ENCODE results near the gene TRIM29. TPM values are rescaled to one million over a fixed set of nuclear protein-coding genes. Genes with fewer than 3 reads are reported as not detected.

Gene TRIM29
- total RNA-seq, 1 experiment from 2014 or later, result not detected

- Histone ChIP-seq H3K14ac (ENCODE audit: insufficient read depth, low read length) (no peak overlapping the region), H2BK5ac (ENCODE audit: insufficient read length, low read length) (no peak overlapping the region), H3K9me3 (ENCODE audit: control insufficient read depth, low read depth, low read length) (peaks cover 24% of the 10 kb centered on the region), H2BK12ac (ENCODE audit: insufficient read length, low read depth, low read length) (no peak overlapping the region), H3K79me2 (ENCODE audit: insufficient read depth, low read length) (no peaks in the 10 kb centered on the region), H3K18ac (ENCODE audit: insufficient read length, low read depth, low read length) (no peak overlapping the region), H2BK15ac (ENCODE audit: low read depth, low read length) (no peak overlapping the region), H3T11ph (ENCODE audit: low read length) (no peak overlapping the region), H3K27me3 (ENCODE audit: insufficient read depth, low read length) (no peaks in the 10 kb centered on the region), H4K20me1 (ENCODE audit: control insufficient read depth, insufficient read depth, insufficient read length) (no peaks in the 10 kb centered on the region), H3K9ac (ENCODE audit: extremely low read depth, insufficient read length, low read length) (no peak overlapping the region), H3K79me1 (ENCODE audit: insufficient read depth, low read depth, low read length, poor library complexity, severe bottlenecking) (no peaks in the 10 kb centered on the region), H4K91ac (ENCODE audit: insufficient read length, low read depth, low read length) (no peak overlapping the region), H3K4me2 (ENCODE audit: insufficient read depth, insufficient read length, low read length) (no peak overlapping the region), H2AFZ (ENCODE audit: low read length) (no peak overlapping the region), H2AK5ac (ENCODE audit: insufficient read length, low read length) (no peak overlapping the region), H3K4me1 (ENCODE audit: insufficient read depth, low read length) (no peaks in the 10 kb centered on the region), H2BK120ac (ENCODE audit: low read depth, low read length, poor library complexity, severe bottlenecking) (no peak overlapping the region), H3K23me2 (ENCODE audit: insufficient read length, low read depth, low read length, poor library complexity, severe bottlenecking) (no peaks in the 10 kb centered on the region), H2BK20ac (ENCODE audit: low read depth, low read length, poor library complexity, severe bottlenecking) (no peak overlapping the region), H3K23ac (ENCODE audit: insufficient read length, low read depth, low read length) (no peak overlapping the region), H3K56ac (ENCODE audit: insufficient read length, low read depth, low read length) (no peak overlapping the region), H4K8ac (replicated peaks; ENCODE audit: insufficient read length, low read depth, low read length) (no peak overlapping the region), H4K5ac (ENCODE audit: insufficient read length, low read depth, low read length) (no peak overlapping the region), H3K27ac (ENCODE audit: insufficient read length, low read depth, low read length) (no peak overlapping the region), H3K4ac (ENCODE audit: low read depth, low read length) (no peak overlapping the region)
- H3K27ac Mint-ChIP-seq, result no peak overlapping the region; a peak in 1 of 7 replicates
- DNase-seq, result peak; percentile 61
- no peak overlapping the region; a peak in 1 of 5 replicates for H3K4me3 Mint-ChIP-seq
- no CpG with 5 or more reads among the region's 18 CpGs for WGBS (ENCODE audit: extremely low coverage, insufficient read length, low lambda C conversion rate)
- TF ChIP-seq, protein P1, sequence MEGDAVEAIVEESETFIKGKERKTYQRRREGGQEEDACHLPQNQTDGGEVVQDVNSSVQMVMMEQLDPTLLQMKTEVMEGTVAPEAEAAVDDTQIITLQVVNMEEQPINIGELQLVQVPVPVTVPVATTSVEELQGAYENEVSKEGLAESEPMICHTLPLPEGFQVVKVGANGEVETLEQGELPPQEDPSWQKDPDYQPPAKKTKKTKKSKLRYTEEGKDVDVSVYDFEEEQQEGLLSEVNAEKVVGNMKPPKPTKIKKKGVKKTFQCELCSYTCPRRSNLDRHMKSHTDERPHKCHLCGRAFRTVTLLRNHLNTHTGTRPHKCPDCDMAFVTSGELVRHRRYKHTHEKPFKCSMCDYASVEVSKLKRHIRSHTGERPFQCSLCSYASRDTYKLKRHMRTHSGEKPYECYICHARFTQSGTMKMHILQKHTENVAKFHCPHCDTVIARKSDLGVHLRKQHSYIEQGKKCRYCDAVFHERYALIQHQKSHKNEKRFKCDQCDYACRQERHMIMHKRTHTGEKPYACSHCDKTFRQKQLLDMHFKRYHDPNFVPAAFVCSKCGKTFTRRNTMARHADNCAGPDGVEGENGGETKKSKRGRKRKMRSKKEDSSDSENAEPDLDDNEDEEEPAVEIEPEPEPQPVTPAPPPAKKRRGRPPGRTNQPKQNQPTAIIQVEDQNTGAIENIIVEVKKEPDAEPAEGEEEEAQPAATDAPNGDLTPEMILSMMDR (conservative IDR thresholded peaks at IDR 0.05), result peak; percentile 77
- peaks cover 26 to 27% (median 26%) of the 10 kb centered on the region in 3 experiments for H3K36me3 Mint-ChIP-seq (ENCODE audit: insufficient read depth in 1 of 3, low read depth in 3 of 3)
- peaks cover 6 to 15% of the 10 kb centered on the region in 2 experiments; a peak in 3 of 4 replicates for H3K4me1 Mint-ChIP-seq
- H3K9me3 Mint-ChIP-seq, result peaks cover 33 to 44% of the 10 kb centered on the region in 2 experiments
- H3K27me3 Mint-ChIP-seq (ENCODE audit: low read depth), result peaks cover 47% of the 10 kb centered on the region
These were observed 57.9 kb downstream of the TRIM29 start for GRCh38 chr11:120079750-120080610.

All from H9 (cell line).